Effector memory CD4-positive, alpha-beta T cell (primary cell): ENCODE data around the gene TLE3.

Source experiments
- DNase-seq, 3 donors: peaks; one replicate each; pipeline ENCODE4 v3.0.0-alpha.2; 2020
- H3K27ac ChIP-seq: 2 replicates; pipeline ENCODE4 v1.7.0; 2013; ENCODE audit warnings: mild to moderate bottlenecking, low read length, moderate library complexity; ENCODE audit not compliant: insufficient read depth, poor library complexity, severe bottlenecking
- H3K27me3 ChIP-seq: replicated peaks from 2 replicates; pipeline ENCODE4 v1.7.0; 2013; ENCODE audit warnings: mild to moderate bottlenecking, low read length; ENCODE audit not compliant: insufficient read depth, control insufficient read depth, poor library complexity, severe bottlenecking
- H3K36me3 ChIP-seq: 2 replicates; pipeline ENCODE4 v1.7.0; 2013; ENCODE audit warnings: mild to moderate bottlenecking, low read length, moderate library complexity; ENCODE audit not compliant: control insufficient read depth, insufficient read depth
- H3K4me1 ChIP-seq: 2 replicates; pipeline ENCODE4 v1.7.0; 2013; ENCODE audit warnings: low read length, mild to moderate bottlenecking; ENCODE audit not compliant: control insufficient read depth, insufficient read depth, poor library complexity, severe bottlenecking
- H3K4me3 ChIP-seq: 2 replicates; pipeline ENCODE4 v1.7.0; 2013; ENCODE audit warnings: low read length, low read depth, mild to moderate bottlenecking; ENCODE audit not compliant: insufficient read depth, poor library complexity, severe bottlenecking
- H3K9me3 ChIP-seq: 2 replicates; pipeline ENCODE4 v1.7.0; 2013; ENCODE audit warnings: mild to moderate bottlenecking, low read length, moderate library complexity; ENCODE audit not compliant: control insufficient read depth

Gene TLE3

DNA sequence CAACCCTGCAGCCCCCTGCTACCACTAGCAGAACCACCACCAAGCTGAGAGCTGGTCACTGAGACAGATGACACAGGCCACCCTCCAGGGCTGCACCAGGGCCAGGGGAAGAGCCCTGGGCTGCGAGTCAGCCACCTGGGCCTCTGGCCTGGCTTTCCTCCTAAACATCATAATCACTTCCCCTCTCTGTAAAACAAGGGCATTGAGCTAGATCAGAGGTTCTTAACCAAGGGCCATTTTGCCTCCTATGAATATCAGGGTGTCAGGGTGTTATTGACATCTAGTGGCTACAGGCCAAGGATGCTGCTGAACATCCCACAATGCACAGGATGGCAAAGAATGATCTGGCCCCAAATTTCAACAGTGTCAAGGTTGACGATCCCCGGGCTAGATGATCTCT lies 25.2 kb downstream of the TLE3 start:
- Histone ChIP-seq H3K4me3 (no peak overlapping the region), H3K27me3 (no peaks in the 10 kb centered on the region), H3K4me1 (no peaks in the 10 kb centered on the region), H3K27ac (no peak overlapping the region), H3K36me3 (peaks cover 77% of the 10 kb centered on the region), H3K9me3 (no peaks in the 10 kb centered on the region)
- DNase-seq = no peak

DNA sequence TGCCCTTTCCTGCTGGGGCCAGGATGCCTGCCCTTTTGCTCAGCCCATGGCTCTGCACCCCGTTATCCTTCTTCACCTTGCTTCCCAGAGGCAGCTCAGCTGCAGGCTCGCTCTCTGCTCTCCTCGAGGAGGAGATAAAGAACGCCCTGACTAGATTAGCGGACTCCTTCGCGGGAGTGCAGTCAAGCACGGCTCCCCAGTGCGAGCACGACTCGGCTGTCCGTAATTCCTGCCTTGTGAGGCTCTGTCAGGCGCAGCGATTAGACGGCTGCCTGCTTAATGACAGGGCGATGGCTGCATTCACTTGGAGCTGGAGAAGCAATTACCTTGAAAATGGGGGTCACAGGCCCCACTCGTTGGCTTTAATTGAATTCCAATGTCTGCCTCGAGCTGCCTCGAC lies 25.9 kb downstream of the TLE3 start:
- Histone ChIP-seq H3K4me3 (no peak overlapping the region), H3K4me1 (no peaks in the 10 kb centered on the region), H3K27ac (no peak overlapping the region), H3K27me3 (no peaks in the 10 kb centered on the region), H3K36me3 (peaks cover 82% of the 10 kb centered on the region), H3K9me3 (no peaks in the 10 kb centered on the region)
- no peak for DNase-seq

DNA sequence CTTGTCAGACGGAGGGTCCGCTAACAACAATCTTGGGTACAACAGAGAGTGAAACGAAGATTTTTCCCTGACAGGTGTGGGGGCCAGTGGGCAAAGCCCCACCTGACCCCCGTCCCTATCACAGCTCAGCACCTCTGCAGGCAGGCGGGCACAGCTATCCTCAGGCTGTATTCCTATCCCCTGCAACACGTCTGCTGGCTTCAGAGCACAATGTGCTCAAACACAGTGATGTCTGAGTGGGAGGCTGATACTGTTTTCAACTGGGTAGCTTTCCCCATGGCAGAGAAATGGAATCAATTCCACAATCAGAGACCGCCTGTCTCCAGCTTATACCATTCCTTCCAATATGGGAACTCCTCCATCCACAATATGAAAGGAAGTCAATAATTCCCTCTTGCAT lies 28.0 kb downstream of the TLE3 start:
- H3K27me3 ChIP-seq = no peaks in the 10 kb centered on the region
- no peak for DNase-seq
- H3K9me3 ChIP-seq = no peaks in the 10 kb centered on the region
- H3K36me3 ChIP-seq = peaks cover 85% of the 10 kb centered on the region
- H3K27ac ChIP-seq = no peak overlapping the region
- no peaks in the 10 kb centered on the region for H3K4me1 ChIP-seq
- no peak overlapping the region for H3K4me3 ChIP-seq

DNA sequence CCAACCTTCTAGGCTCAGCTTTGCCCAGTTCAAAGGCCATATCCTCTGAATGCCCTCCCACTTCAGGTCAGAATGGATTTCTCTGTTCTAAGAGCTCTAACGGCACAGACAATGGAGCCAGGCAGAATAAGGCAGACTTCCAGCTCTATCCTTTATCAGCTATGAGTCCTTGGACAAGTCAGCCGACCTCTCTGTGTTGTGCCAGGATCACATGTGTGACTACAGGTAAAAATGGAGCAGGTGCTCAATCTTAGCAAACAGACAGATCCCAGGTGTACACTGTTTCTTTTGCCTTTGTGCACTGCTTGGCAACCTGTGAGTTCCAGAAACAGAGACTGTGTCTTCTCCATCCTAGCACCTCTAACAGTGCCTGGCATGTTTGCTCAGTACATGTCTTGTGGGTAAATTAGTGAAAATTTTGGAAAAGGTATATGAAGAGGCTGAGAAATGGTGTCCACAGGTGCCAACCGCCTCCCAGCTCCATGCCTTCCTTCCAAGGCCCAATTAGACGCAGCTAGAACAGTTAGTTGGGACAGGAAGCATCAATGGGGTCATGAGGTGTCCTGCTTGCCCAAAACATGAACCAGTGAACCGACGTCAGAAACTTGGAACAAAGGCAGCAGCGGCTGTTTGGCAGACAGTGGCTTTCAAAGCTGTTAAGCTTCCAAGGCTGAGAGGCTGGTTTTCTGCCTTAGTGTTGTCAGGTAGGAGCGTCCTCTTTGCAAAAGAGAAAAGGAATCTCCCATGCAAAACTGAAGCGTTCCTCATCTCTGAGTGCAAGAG lies 28.7 kb downstream of the TLE3 start:
- peaks cover 85% of the 10 kb centered on the region for H3K36me3 ChIP-seq
- H3K9me3 ChIP-seq = no peaks in the 10 kb centered on the region
- H3K27me3 ChIP-seq = no peaks in the 10 kb centered on the region
- no peak overlapping the region for H3K27ac ChIP-seq
- DNase-seq = no peak
- no peaks in the 10 kb centered on the region for H3K4me1 ChIP-seq
- H3K4me3 ChIP-seq = no peak overlapping the region

DNA sequence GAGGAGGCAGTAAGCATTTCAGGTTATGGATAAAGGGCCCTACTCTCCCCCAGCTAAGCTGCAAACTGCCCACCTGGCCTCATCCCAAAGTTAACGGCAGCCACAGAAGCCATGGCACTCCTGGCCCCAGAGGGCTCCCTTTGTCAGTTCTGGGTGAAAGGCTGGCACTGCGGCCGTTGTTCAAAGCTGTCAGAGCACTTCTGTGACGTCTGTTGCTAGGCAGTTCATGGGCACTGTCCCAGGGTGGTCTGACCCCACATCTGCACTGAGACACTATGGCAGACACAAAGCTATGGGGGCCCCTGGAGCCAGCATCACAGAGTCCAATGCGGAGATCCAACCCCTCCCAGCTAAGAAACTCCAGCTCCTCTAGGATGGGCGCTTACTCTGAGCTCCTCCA lies 30.0 kb downstream of the TLE3 start:
- no peak overlapping the region for H3K4me3 ChIP-seq
- no peak for DNase-seq
- no peaks in the 10 kb centered on the region for H3K27me3 ChIP-seq
- no peaks in the 10 kb centered on the region for H3K4me1 ChIP-seq
- peaks cover 87% of the 10 kb centered on the region for H3K36me3 ChIP-seq
- no peaks in the 10 kb centered on the region for H3K9me3 ChIP-seq
- no peak overlapping the region for H3K27ac ChIP-seq

DNA sequence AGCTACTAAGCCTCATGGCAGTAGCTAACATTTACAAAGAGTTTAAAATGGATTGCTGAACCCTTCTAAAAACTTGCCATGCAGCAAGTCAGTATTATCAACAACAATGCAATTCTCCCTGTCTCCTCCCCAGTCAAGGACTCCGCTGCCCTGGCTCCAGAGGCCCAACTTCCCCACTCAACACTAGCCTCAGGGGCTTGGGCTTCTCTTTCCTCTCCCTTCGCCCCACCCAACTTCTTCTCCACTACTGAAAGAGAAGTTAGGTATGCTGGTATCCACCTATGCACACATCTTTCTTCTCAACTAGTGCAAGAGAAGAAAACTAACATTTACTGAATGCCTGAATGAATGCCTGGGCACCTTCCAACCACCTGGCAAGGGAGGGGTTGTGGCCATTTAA lies 30.7 kb downstream of the TLE3 start:
- Histone ChIP-seq H3K27ac (no peak overlapping the region), H3K27me3 (no peaks in the 10 kb centered on the region), H3K9me3 (no peaks in the 10 kb centered on the region), H3K4me3 (no peak overlapping the region), H3K4me1 (no peaks in the 10 kb centered on the region), H3K36me3 (peaks cover 86% of the 10 kb centered on the region)
- no peak for DNase-seq

DNA sequence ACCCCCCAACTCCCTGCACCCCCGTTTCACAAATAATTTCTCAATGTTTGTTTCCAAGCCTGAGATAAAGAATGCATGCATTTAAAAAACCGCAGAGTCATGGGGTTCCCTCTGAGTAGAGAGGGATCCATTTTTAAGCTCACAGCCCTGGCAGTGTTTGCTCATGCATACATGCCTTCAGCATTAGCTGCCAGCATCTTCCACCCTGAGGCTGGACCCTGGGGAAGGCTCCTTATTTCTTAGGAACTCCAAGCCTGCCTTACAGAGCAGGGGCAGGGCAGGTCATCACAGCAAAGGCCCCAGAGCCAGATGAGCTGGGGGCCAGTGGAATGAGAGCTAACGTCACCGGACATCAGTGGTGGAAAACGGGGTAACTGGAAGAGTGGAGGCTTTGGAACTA lies 31.3 kb downstream of the TLE3 start:
- Histone ChIP-seq H3K9me3 (no peaks in the 10 kb centered on the region), H3K4me3 (no peak overlapping the region), H3K36me3 (peaks cover 86% of the 10 kb centered on the region), H3K27me3 (no peaks in the 10 kb centered on the region), H3K4me1 (no peaks in the 10 kb centered on the region), H3K27ac (no peak overlapping the region)
- no peak for DNase-seq

DNA sequence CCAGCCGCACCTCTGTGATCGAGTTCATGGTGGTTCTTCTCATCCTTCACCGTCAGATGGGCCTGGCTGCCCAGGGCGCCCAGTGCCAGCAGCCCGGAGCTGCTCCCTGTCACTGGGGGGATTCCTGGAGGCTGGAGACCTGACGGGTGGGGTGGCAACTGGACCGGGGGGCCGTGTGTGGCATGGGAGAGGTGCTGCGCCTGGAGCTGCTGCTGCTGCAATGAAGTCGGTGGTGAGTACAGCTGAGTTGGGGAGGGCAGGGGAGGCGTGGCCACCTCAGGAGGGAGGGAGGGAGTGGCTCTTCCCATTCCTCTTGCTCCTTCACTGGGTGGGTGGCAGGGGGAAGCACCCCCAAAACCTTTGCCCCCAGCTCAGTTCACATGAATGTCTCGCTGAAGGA lies 31.7 kb downstream of the TLE3 start:
- H3K27me3 ChIP-seq = no peaks in the 10 kb centered on the region
- peaks cover 86% of the 10 kb centered on the region for H3K36me3 ChIP-seq
- no peak overlapping the region for H3K27ac ChIP-seq
- H3K9me3 ChIP-seq = no peaks in the 10 kb centered on the region
- no peak for DNase-seq
- H3K4me3 ChIP-seq = no peak overlapping the region
- no peaks in the 10 kb centered on the region for H3K4me1 ChIP-seq

DNA sequence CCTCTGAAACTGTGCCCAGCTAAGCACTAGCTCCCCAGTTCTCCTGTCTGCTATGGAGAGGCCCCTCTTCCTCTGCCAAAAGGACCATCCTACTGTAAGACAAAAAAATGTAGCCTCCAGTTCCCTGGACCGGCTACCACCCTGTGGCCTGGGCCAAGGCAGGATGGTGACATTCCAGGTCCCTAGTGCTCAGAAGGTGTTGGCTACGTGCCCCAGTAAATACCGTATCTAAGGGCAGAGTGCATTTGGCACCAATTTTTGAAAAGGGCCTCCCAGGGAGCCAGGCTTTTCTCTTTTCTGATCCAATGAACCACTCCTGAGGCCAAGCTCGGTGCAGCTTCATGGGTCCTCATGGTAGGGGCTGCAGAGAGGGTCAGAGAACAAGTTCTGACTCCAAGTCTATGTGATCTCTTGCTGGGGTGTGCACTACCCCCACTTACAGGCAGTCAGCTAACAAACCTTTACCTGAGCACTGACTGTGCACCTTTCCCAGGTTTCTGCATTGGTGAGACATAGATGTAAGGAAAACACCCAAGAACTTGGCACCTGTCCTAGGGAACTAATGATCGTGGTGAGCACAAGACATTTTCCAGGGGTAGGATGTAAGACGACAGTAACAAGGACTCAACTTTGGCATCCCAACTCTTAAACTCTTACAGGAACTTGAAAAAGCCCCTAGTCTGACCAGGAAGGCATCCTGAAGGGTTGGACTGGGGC lies 32.6 kb downstream of the TLE3 start:
- Histone ChIP-seq H3K9me3 (no peaks in the 10 kb centered on the region), H3K36me3 (peaks cover 86% of the 10 kb centered on the region)

DNA sequence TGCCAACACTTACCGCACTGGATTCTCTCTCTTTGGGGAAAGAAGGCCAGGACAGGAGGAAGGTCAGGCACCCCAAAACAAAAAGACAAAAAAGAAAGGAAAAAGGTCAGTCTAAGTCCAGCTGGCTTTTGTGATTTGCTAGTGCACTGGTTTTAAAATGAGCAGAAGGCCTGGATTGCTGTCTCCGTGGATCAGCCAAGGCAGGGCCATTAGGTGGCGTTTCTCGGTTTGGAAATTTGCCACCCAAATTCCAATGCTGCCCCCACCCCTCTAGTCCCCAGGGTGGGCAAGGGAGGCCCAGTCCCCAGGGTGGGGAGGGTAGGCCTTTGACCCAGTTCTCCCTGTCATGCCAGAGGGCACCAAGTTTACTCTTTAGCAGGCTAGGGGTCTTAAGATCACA lies 33.3 kb downstream of the TLE3 start:
- peaks cover 86% of the 10 kb centered on the region for H3K36me3 ChIP-seq
- H3K4me1 ChIP-seq = no peaks in the 10 kb centered on the region
- no peak overlapping the region for H3K27ac ChIP-seq
- H3K4me3 ChIP-seq = no peak overlapping the region
- no peaks in the 10 kb centered on the region for H3K27me3 ChIP-seq
- no peak for DNase-seq
- H3K9me3 ChIP-seq = no peaks in the 10 kb centered on the region

More for the DNA sequence above, 32.6 kb downstream of the TLE3 start:
- H3K27ac ChIP-seq = no peak overlapping the region
- no peak for DNase-seq
- H3K4me1 ChIP-seq = no peaks in the 10 kb centered on the region
- no peaks in the 10 kb centered on the region for H3K27me3 ChIP-seq
- H3K4me3 ChIP-seq = no peak overlapping the region
